IMR-90 (cell line): ENCODE results near the gene CTNNA2.

Experiments
- BHLHE40 ChIP-seq: fragments of 150-350 bp; IDR thresholded peaks from 2 replicates; pipeline ENCODE4 v1.6.1; 2016; ENCODE audit warnings: mild to moderate bottlenecking, low read depth, low read length
- CTCF ChIP-seq: conservative IDR thresholded peaks from 2 replicates; pipeline ENCODE4 v1.5.1; 2012; ENCODE audit warnings: mild to moderate bottlenecking, low read depth, low read length, improper control_type of control experiment
- FOS ChIP-seq: fragments of 150-350 bp; IDR thresholded peaks from 2 replicates; pipeline ENCODE4 v1.6.1; 2016; ENCODE audit warnings: low read depth, low read length
- MXI1 ChIP-seq: IDR thresholded peaks from 2 replicates; pipeline ENCODE4 v1.6.1; 2012; ENCODE audit warnings: low read depth, mild to moderate bottlenecking, low read length, moderate library complexity, borderline replicate concordance
- POLR2A ChIP-seq: IDR thresholded peaks from 2 replicates; pipeline ENCODE4 v1.6.1; 2012; ENCODE audit warnings: mild to moderate bottlenecking, low read depth, low read length
- RAD21 ChIP-seq: IDR thresholded peaks from 2 replicates; pipeline ENCODE4 v1.6.1; 2012; ENCODE audit warnings: low read length, improper control_type of control experiment
- RFX5 ChIP-seq: IDR thresholded peaks from 2 replicates; pipeline ENCODE4 v1.8.0; 2012; ENCODE audit warnings: low read depth, mild to moderate bottlenecking, low read length, moderate library complexity

GRCh38 chr2:80363791-80364349, 851.0 kb downstream of the CTNNA2 start:
- TF ChIP-seq POLR2A (no peak), FOS (no peak), CTCF (no peak), RFX5 (no peak), MXI1 (no peak), BHLHE40 (no peak), RAD21 (no peak)
